NCI-H128 (cell line): ENCODE data around the gene ME3.
"Not testable (repeated sequence)": the region's sequence is repeated elsewhere in the genome, so short reads cannot be mapped to it uniquely, and the experiment has no call there.

Experiments used
- DNase-seq: peaks from one replicate; lab custom pipeline; 2025; ENCODE audit not compliant: unreplicated experiment; lab: John Stamatoyannopoulos, UW

The ME3 gene

GRCh38 chr11:86565801-86566312 lies 106.6 kb downstream of the ME3 start:
- DNase-seq, result no peak

- no peak for DNase-seq
These were observed 107.0 kb downstream of the ME3 start for GRCh38 chr11:86565388-86565787.

GRCh38 chr11:86562842-86563241 lies 109.6 kb downstream of the ME3 start:
- not testable (repeated sequence) for DNase-seq

GRCh38 chr11:86559311-86559945 lies 113.0 kb downstream of the ME3 start:
- DNase-seq, result no peak

- no peak for DNase-seq
These were observed 113.6 kb downstream of the ME3 start for GRCh38 chr11:86558841-86559240.

GRCh38 chr11:86558207-86558606 lies 114.2 kb downstream of the ME3 start:
- no peak for DNase-seq

- DNase-seq, result no peak
These were observed 116.5 kb downstream of the ME3 start for GRCh38 chr11:86555866-86556265.

GRCh38 chr11:86555401-86555800 lies 117.0 kb downstream of the ME3 start:
- no peak for DNase-seq

- DNase-seq, result no peak
These were observed 119.2 kb downstream of the ME3 start for GRCh38 chr11:86553265-86553664.

GRCh38 chr11:86551288-86552092 lies 120.9 kb downstream of the ME3 start:
- no peak for DNase-seq

- no peak for DNase-seq
These were observed 121.7 kb downstream of the ME3 start for GRCh38 chr11:86550757-86551156.

GRCh38 chr11:86548271-86548917 lies 124.0 kb downstream of the ME3 start:
- no peak for DNase-seq

- no peak for DNase-seq
These were observed 124.7 kb downstream of the ME3 start for GRCh38 chr11:86547727-86548126.

GRCh38 chr11:86541299-86541698 lies 131.1 kb downstream of the ME3 start:
- DNase-seq, result not testable (repeated sequence)

GRCh38 chr11:86538223-86538548 lies 134.2 kb downstream of the ME3 start:
- no peak for DNase-seq

- no peak for DNase-seq
These were observed 134.7 kb downstream of the ME3 start for GRCh38 chr11:86537541-86538222.

GRCh38 chr11:86535773-86536172 lies 136.6 kb downstream of the ME3 start:
- no peak for DNase-seq

- DNase-seq, result no peak
These were observed 147.6 kb downstream of the ME3 start for GRCh38 chr11:86524620-86525352.

GRCh38 chr11:86523738-86524619 lies 148.4 kb downstream of the ME3 start:
- no peak for DNase-seq

GRCh38 chr11:86522512-86522911 lies 149.9 kb downstream of the ME3 start:
- not testable (repeated sequence) for DNase-seq
